Measurements from ENCODE around the gene EPB41L2.

GRCh38 chr6:130931683-130932082, 131.4 kb downstream of the EPB41L2 start:
- no peak for TF ChIP-seq CTCF (IDR thresholded peaks at IDR 0.05 in 4 of 5, conservative IDR thresholded peaks at IDR 0.05 in 1 of 5)
- TF ChIP-seq POLR2A (IDR thresholded peaks at IDR 0.05): no peak
